WTC11 (cell line): Measurements from ENCODE around the gene BCOR. TPM values are rescaled to one million over a fixed set of nuclear protein-coding genes. Genes with fewer than 3 reads are reported as not detected.

Experiments
- AFF4 ChIP-seq: sonication (generic); formaldehyde crosslinking; IDR thresholded peaks from 2 replicates; pipeline ENCODE4 v1.8.1; 2023; ENCODE audit warnings: mild to moderate bottlenecking, missing genetic modification reagents, borderline replicate concordance
- AR ChIP-seq: fragments of 250-450 bp; sonication (Bioruptor Pico); IDR thresholded peaks from 2 replicates; pipeline ENCODE4 v1.9.0; 2021; ENCODE audit warnings: mild to moderate bottlenecking
- ARID4B ChIP-seq: sonication (generic); formaldehyde crosslinking; IDR thresholded peaks from 2 replicates; pipeline ENCODE4 v1.8.0; 2023; ENCODE audit warnings: missing genetic modification reagents, mild to moderate bottlenecking, borderline replicate concordance
- ERG ChIP-seq: fragments of 250-450 bp; sonication (Bioruptor Pico); IDR thresholded peaks from 2 replicates; pipeline ENCODE4 v1.8.0; 2021; ENCODE audit warnings: mild to moderate bottlenecking
- FOXJ3 ChIP-seq: sonication (generic); formaldehyde crosslinking; IDR thresholded peaks from 2 replicates; pipeline ENCODE4 v1.9.0; 2021; ENCODE audit warnings: missing genetic modification reagents, mild to moderate bottlenecking, borderline replicate concordance
- HMGXB4 ChIP-seq: sonication (generic); formaldehyde crosslinking; IDR thresholded peaks from 2 replicates; pipeline ENCODE4 v1.8.1; 2023; ENCODE audit warnings: mild to moderate bottlenecking, moderate library complexity, missing genetic modification reagents
- MAX ChIP-seq: sonication (generic); formaldehyde crosslinking; IDR thresholded peaks from 2 replicates; pipeline ENCODE4 v1.8.0; 2022; ENCODE audit warnings: mild to moderate bottlenecking, missing genetic modification reagents
- NFATC4 ChIP-seq: fragments of 250-450 bp; sonication (Bioruptor Pico); IDR thresholded peaks from 2 replicates; pipeline ENCODE4 v1.9.0; 2021; ENCODE audit warnings: mild to moderate bottlenecking
- NFE2L1 ChIP-seq: sonication (generic); formaldehyde crosslinking; IDR thresholded peaks from 2 replicates; pipeline ENCODE4 v1.8.1; 2023; ENCODE audit warnings: missing genetic modification reagents
- SMAD4 ChIP-seq: sonication (generic); formaldehyde crosslinking; IDR thresholded peaks from 2 replicates; pipeline ENCODE4 v1.8.0; 2022; ENCODE audit warnings: mild to moderate bottlenecking, missing genetic modification reagents
- SP1 ChIP-seq: sonication (generic); formaldehyde crosslinking; conservative IDR thresholded peaks from 2 replicates; pipeline ENCODE4 v1.8.1; 2022; ENCODE audit warnings: missing genetic modification reagents
- USF2 ChIP-seq: sonication (generic); formaldehyde crosslinking; IDR thresholded peaks from 2 replicates; pipeline ENCODE4 v1.8.1; 2023; ENCODE audit warnings: mild to moderate bottlenecking, missing genetic modification reagents, moderate library complexity
- ZNF281 ChIP-seq: sonication (generic); formaldehyde crosslinking; IDR thresholded peaks from 2 replicates; pipeline ENCODE4 v1.8.0; 2023; ENCODE audit warnings: mild to moderate bottlenecking, missing genetic modification reagents
- total RNA-seq: library from RNA; stranded (reverse); gene quantifications from 3 replicates; pipeline ENCODE4 v1.2.3, GENCODE V29; 2021

The BCOR gene
- total RNA-seq, 1 experiment from 2014 or later = 44.5 TPM

GRCh38 chrX:40021647-40022046 lies 76.1 kb downstream of the BCOR start (continued):
- TF ChIP-seq ARID4B (no peak), SP1 (CRISPR knock-in tag) (no peak), USF2 (CRISPR knock-in tag) (no peak), HMGXB4 (CRISPR knock-in tag) (no peak), ERG (CRISPR knock-in tag) (no peak), MAX (CRISPR knock-in tag) (no peak), SMAD4 (no peak), FOXJ3 (CRISPR knock-in tag) (no peak), AFF4 (CRISPR knock-in tag) (no peak), NFATC4 (CRISPR knock-in tag) (no peak), NFE2L1 (CRISPR knock-in tag) (no peak), AR (CRISPR knock-in tag) (no peak), ZNF281 (CRISPR knock-in tag) (no peak)
